OCI-LY7 (cell line): ENCODE data around the gene MYBPC3. TPM values are rescaled to one million over a fixed set of nuclear protein-coding genes. Genes with fewer than 3 reads are reported as not detected.

Experiments used
- BruUV-seq: library from RNA; stranded (reverse); fragments of 400-500 nt; replicated peaks from 2 replicates; lab custom pipeline; 2021; lab: Mats Ljungman, UMichigan
- CTCF ChIA-PET: fragments of 300-600 bp; sonication (Branson Sonifier 250); formaldehyde crosslinking; loops from one replicate; lab custom pipeline; 2022; ENCODE audit warnings: antibody characterized with exemption; ENCODE audit not compliant: unreplicated experiment; lab: Charles Lee
- POLR2A ChIA-PET: fragments of 300-600 bp; sonication (Branson Sonifier 250); formaldehyde crosslinking; loops from one replicate; lab custom pipeline; 2022; ENCODE audit warnings: antibody characterized with exemption; lab: Charles Lee
- DNase-seq: peaks from one replicate; pipeline ENCODE4 v3.0.0-alpha.2; 2015; ENCODE audit warnings: low spot score
- H2AFZ ChIP-seq: fragments of 200-600 bp; sonication (generic), shearing (Covaris generic); 2 replicates; pipeline ENCODE4 v1.6.1; 2014; ENCODE audit warnings: mild to moderate bottlenecking, antibody characterized with exemption, low read length, moderate library complexity
- H3K27ac ChIP-seq: fragments of 200-600 bp; sonication (generic); 2 replicates; pipeline ENCODE4 v1.5.1; 2014; ENCODE audit warnings: mixed run types, low read depth, mild to moderate bottlenecking, moderate library complexity, low read length, inconsistent platforms; ENCODE audit not compliant: poor library complexity, severe bottlenecking
- H3K36me3 ChIP-seq: fragments of 200-600 bp; sonication (generic); 2 replicates; pipeline ENCODE4 v1.6.1; 2014; ENCODE audit warnings: mild to moderate bottlenecking, antibody characterized with exemption, low read length, moderate library complexity, mixed read lengths; ENCODE audit not compliant: insufficient read depth
- H3K4me1 ChIP-seq: fragments of 200-600 bp; sonication (generic); 2 replicates; pipeline ENCODE4 v1.5.1; 2014; ENCODE audit warnings: mild to moderate bottlenecking, low read length; ENCODE audit not compliant: insufficient read depth, poor library complexity, severe bottlenecking
- H3K4me2 ChIP-seq: fragments of 200-600 bp; sonication (generic); 2 replicates; pipeline ENCODE4 v1.6.1; 2014; ENCODE audit warnings: mild to moderate bottlenecking, low read length
- H3K4me3 ChIP-seq: fragments of 200-600 bp; sonication (generic); 2 replicates; pipeline ENCODE4 v1.5.1; 2014; ENCODE audit warnings: mild to moderate bottlenecking, low read depth, low read length; ENCODE audit not compliant: poor library complexity, severe bottlenecking
- H3K79me2 ChIP-seq: fragments of 200-600 bp; sonication (generic); 2 replicates; pipeline ENCODE4 v1.6.1; 2016; ENCODE audit warnings: low read depth, mild to moderate bottlenecking, low read length, moderate library complexity, mixed read lengths; ENCODE audit not compliant: insufficient read depth
- H3K9me2 ChIP-seq: fragments of 200-600 bp; sonication (generic); 2 replicates; pipeline ENCODE4 v1.6.1; 2016; ENCODE audit warnings: mild to moderate bottlenecking, low read length, mixed read lengths; ENCODE audit not compliant: insufficient read depth
- H3K9me3 ChIP-seq: fragments of 200-600 bp; sonication (generic); 2 replicates; pipeline ENCODE4 v1.6.1; 2014; ENCODE audit warnings: mild to moderate bottlenecking, mixed run types, low read length, mixed read lengths
- H4K20me1 ChIP-seq: fragments of 200-600 bp; sonication (generic); 2 replicates; pipeline ENCODE4 v1.6.1; 2014; ENCODE audit warnings: mild to moderate bottlenecking, antibody characterized with exemption, low read length, moderate library complexity, mixed read lengths; ENCODE audit not compliant: insufficient read depth
- CTCF ChIP-seq: fragments of 200-600 bp; sonication (generic); conservative IDR thresholded peaks from 2 replicates; pipeline ENCODE4 v1.5.1; 2014; ENCODE audit warnings: mild to moderate bottlenecking, antibody characterized with exemption, low read length, moderate library complexity, mixed read lengths
- EZH2phosphoT487 ChIP-seq: fragments of 200-600 bp; sonication (generic); IDR thresholded peaks from 2 replicates; pipeline ENCODE4 v1.6.1; 2018; ENCODE audit warnings: low read depth, borderline replicate concordance, mild to moderate bottlenecking, mixed run types, antibody characterized with exemption, low read length, moderate library complexity, mixed read lengths
- intact Hi-C: fragments of 100-400 bp; cut with micrococcal nuclease; formaldehyde crosslinking; loops from one replicate; pipeline ENCODE4 v1.10.0; 2022; ENCODE audit not compliant: unreplicated experiment
- total RNA-seq, 2 experiments: library from RNA; depleted of rRNA in 1 of 2; stranded (reverse); fragments of >200 nt in 1 of 2; shearing (Covaris generic) in 1 of 2; gene quantifications; 2 replicates each; pipeline ENCODE4 v1.2.3, GENCODE V29; 2014 to 2022

MYBPC3 gene
- total RNA-seq, 2 experiments from 2014 or later, result 0.25 to 0.29 TPM

GRCh38 chr11:47384498-47384897 is 32.0 kb upstream of the MYBPC3 start:
- POLR2A ChIA-PET, result no interaction called here
- no peaks in the 10 kb centered on the region for H3K79me2 ChIP-seq
- no peaks in the 10 kb centered on the region for H3K36me3 ChIP-seq
- H3K9me2 ChIP-seq, result no peaks in the 10 kb centered on the region
- TF ChIP-seq CTCF (no peak), EZH2phosphoT487 (no peak)
- peaks cover 3% of the 10 kb centered on the region for H3K4me1 ChIP-seq
- H3K9me3 ChIP-seq, result no peaks in the 10 kb centered on the region
- no peak for DNase-seq
- no peaks in the 10 kb centered on the region for H4K20me1 ChIP-seq
- H2AFZ ChIP-seq, result no peak overlapping the region
- intact Hi-C loops, result no loop called here
- no peak overlapping the region for H3K4me3 ChIP-seq
- no TSS peak for BruUV-seq
- H3K27ac ChIP-seq, result no peak overlapping the region
- CTCF ChIA-PET, result no interaction called here
- H3K4me2 ChIP-seq, result no peak overlapping the region

- Histone ChIP-seq H3K4me2 (no peak overlapping the region), H3K36me3 (no peaks in the 10 kb centered on the region), H3K9me3 (no peaks in the 10 kb centered on the region), H3K27ac (no peak overlapping the region), H4K20me1 (no peaks in the 10 kb centered on the region), H3K4me1 (peaks cover 13% of the 10 kb centered on the region), H2AFZ (no peak overlapping the region), H3K79me2 (peaks cover 3% of the 10 kb centered on the region; the same call in 1 of the 2 replicates), H3K9me2 (no peaks in the 10 kb centered on the region), H3K4me3 (no peak overlapping the region)
- DNase-seq, result no peak
- intact Hi-C loops, result no loop called here
- no TSS peak for BruUV-seq
- POLR2A ChIA-PET, result no interaction called here
- no peak for TF ChIP-seq EZH2phosphoT487
- no peak for TF ChIP-seq CTCF
- CTCF ChIA-PET, result no interaction called here
Measured at GRCh38 chr11:47383071-47383470, 30.6 kb upstream of the MYBPC3 start.

- TF ChIP-seq CTCF (no peak), EZH2phosphoT487 (no peak)
Measured at GRCh38 chr11:47380078-47380477, 27.6 kb upstream of the MYBPC3 start.

More at GRCh38 chr11:47380078-47380477, 27.6 kb upstream of the MYBPC3 start:
- CTCF ChIA-PET, result interaction anchor here (1.0 kb wide), 1 partner anchor 17 kb away, joined by 3 read pairs; no protein-coding TSS in a partner anchor
- H3K4me3 ChIP-seq, result no peak overlapping the region
- intact Hi-C loops, result no loop called here
- no TSS peak for BruUV-seq
- no peaks in the 10 kb centered on the region for H3K9me2 ChIP-seq
- H3K36me3 ChIP-seq, result peaks cover 5% of the 10 kb centered on the region
- H3K9me3 ChIP-seq, result no peaks in the 10 kb centered on the region
- POLR2A ChIA-PET, result interaction anchor here (0.5 to 1.7 kb wide), 4 partner anchors 9 to 19 kb away, joined by 3 to 4 read pairs (median 3); no protein-coding TSS in a partner anchor
- H3K4me2 ChIP-seq, result no peak overlapping the region
- no peak for DNase-seq
- peaks cover 31% of the 10 kb centered on the region for H3K4me1 ChIP-seq
- no peaks in the 10 kb centered on the region for H4K20me1 ChIP-seq
- H2AFZ ChIP-seq, result no peak overlapping the region
- no peak overlapping the region for H3K27ac ChIP-seq
- peaks cover 24% of the 10 kb centered on the region for H3K79me2 ChIP-seq
